GM21528 (cell line): Measurements from ENCODE around the gene MAPK11.

Experiments
- ATAC-seq: cut with Tn5 transposase; IDR thresholded peaks from one replicate; pipeline ENCODE4 v1.9.1; 2021; ENCODE audit warnings: mild to moderate bottlenecking, moderate library complexity; ENCODE audit not compliant: unreplicated experiment, low FRiP score

Gene MAPK11

GRCh38 chr22:50269970-50270665 is at the start of gene MAPK11:
Gene MAPK11, minus strand, starts transcription at chr22:50270380. Its CDS starts 88 bp downstream, at chr22:50270292.
- no peak for ATAC-seq

DNA sequence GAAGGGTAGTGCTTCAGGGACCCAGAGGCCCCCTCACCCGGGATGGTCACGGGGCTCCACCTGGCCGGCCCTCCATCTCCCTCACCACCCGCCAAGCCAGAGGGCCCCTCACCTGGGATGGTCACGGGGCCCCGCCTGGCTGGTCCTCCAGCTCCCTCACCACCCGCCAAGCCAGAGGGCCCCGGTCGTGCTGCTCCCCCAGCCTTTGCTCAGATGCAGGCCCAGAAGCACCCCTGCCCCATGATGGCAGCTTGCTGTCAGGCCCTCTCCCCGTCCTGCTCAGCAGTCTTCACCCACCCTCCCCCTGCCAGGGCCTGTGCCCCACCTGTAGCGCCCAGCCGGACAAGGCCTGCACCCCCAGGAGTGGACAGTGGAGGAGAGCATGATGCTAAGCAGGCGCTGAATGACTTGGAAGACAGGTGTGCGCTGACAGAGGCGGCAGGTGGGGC is 49.3 kb upstream of the MAPK11 start:
- no peak for ATAC-seq

DNA sequence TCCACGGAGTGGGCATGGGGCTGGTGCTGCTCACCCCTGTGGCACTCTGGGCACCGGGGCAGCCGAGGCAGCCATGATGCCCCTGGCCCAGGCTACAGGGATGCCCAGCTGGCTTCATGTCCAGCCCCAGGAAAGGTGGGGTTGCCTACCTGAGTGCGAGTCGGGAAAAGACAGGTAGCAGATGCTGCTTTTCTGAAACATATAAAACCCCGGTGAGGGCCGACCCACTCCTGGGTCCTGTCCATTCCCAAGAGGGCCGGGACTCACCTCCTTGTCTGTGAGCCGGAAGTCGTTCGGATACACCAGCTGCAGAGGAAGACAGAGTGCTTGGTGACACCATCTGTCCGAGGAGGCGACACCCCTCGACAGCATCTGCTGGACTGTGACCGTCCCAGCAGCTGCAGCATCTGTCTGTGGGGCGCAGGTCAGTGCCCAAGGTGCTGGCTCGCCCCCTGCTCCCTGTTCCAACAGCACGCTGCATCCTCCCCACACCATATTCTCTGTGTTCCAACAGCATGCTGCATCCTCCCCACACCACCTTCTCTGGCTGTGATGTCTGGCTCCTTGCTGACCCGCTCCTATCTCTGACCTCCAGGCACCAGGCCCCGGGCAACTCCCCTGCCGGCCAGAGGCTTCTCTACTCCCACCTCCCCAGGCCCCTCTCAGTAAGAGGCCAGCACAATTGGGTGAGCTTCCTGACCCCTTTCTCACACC is 48.7 kb upstream of the MAPK11 start:
- no peak for ATAC-seq

GRCh38 chr22:50318356-50318697 is 48.1 kb upstream of the MAPK11 start:
- no peak for ATAC-seq

GRCh38 chr22:50317674-50318073 is 47.5 kb upstream of the MAPK11 start:
- ATAC-seq: no peak

DNA sequence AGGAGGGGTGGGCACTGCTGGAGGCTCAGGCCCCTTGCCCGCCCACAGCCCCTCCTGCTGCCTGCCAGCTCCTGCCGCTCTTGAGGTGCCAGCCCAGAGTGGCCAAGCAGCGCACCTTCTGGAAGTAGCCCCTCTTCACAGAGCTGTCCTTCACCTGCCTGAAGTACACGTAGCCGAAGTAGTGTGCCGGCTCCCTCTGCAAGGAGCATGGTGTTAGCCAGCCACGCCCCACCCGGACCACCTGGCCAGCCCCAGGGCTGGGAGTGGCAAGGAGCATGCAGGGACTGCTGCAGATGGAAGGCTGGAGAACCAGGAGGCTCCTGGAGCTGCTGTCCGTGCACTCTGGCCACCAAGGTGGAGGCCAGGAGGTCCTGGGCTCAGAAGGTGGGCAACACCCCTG is 47.0 kb upstream of the MAPK11 start:
- ATAC-seq: no peak

DNA sequence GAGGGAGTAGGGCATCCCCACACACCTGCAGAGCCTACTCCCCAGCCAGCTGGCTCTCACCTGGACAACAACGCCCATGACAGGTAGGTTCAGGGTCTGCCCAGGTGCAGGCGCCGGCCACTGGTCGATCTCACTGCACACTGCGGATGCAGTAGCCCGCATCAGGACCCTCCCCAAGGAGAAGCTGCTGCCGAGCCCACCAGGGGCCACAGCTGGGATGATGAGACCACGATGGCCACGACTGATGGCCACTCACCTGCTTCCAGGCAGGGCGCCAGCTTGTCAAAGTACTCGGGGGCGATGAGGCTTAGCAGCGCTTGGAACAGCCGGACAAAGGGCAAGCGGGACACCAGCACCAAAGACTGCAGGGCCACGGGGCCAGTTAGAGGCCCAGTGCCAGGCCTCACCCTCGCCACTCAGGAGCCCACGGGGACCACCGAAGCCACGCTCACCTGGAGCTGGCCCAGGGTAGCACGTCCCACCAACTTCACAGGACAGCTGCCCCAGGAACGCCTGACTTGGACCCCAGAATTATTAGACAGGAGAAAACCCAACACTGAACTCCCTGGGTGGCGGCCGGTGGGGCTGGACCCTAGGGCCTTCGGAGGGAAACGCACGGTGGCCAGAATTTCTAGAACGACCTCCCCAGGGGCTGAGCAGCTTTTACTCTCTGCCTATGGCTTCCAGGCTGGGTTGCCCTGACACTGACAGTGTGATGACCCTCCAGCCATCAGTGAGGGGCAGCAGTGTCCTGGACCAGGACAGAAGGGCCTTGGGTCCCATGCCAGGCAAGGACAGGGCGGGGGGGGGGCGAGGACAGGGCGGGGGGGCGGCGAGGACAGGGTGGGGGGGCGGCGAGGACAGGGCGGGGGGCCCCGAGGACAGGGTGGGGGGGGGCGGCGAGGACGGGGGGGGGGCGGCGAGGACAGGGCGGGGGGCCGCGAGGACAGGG is 46.2 kb upstream of the MAPK11 start:
- no peak for ATAC-seq

DNA sequence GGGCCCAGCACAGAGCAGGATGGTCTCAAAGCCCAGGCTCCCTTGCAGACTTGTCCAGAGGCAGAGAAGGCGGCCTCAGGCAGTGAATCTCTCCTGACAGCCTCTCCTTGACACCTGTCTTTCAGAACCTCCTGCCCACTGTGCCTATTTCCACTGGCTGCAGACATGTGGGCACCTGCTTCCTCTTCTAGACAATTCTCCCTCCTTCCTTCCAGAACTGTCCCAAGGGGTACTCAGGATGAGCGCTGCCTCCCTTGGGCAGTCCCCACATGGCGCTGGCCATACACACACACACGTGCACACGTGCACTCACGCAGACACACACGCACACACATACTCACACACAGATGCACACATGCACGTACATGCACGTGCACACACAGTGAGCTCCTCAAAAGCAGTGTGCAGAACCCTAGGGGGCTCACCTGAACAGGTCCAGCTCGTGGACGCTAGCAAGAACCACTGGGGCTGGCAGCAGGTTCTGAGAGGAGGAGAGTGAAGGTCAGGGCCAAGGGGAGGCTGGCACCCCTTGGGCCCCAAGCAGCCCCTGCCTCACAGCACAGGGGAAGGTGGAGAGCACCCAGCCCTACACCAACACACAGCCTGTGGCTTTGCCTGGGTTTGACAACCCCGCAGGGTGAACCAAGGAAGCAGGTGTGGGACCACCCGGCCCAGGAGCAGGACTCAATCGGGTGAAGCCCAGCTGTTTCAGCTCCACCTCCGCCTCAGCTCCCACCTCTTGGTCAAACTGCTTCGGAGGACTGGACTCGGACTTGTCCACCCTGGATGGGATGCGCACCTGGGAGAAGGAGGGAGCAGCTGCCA is 45.3 kb upstream of the MAPK11 start:
- no peak for ATAC-seq

GRCh38 chr22:50314455-50315288 is 44.5 kb upstream of the MAPK11 start:
- peak; percentile 67 for ATAC-seq

GRCh38 chr22:50314081-50314454 is 43.9 kb upstream of the MAPK11 start:
- no peak for ATAC-seq

GRCh38 chr22:50313600-50313999 is 43.4 kb upstream of the MAPK11 start:
- no peak for ATAC-seq

- ATAC-seq: no peak
Measured at GRCh38 chr22:50313021-50313420, 42.8 kb upstream of the MAPK11 start.

DNA sequence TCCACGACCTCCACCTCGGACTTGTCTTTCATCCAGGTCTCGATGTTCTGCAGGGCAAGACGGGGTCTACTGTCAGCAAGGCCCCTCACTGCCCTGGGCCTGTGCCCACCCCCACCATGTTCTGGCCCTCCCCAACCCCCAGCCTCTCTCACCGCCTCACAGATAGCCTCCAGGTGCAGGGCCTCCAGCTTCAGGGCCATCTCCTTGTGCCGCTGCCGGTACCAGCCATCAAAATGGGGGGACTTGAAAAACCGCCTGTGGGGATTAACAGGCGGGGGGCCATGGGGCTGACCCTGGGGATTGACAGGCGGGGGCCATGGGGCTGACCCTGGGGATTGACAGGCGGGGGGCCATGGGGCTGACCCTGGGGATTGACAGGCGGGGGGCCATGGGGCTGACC is 42.2 kb upstream of the MAPK11 start:
- ATAC-seq: no peak

- no peak for ATAC-seq
Measured at GRCh38 chr22:50311606-50312351, 41.6 kb upstream of the MAPK11 start.

DNA sequence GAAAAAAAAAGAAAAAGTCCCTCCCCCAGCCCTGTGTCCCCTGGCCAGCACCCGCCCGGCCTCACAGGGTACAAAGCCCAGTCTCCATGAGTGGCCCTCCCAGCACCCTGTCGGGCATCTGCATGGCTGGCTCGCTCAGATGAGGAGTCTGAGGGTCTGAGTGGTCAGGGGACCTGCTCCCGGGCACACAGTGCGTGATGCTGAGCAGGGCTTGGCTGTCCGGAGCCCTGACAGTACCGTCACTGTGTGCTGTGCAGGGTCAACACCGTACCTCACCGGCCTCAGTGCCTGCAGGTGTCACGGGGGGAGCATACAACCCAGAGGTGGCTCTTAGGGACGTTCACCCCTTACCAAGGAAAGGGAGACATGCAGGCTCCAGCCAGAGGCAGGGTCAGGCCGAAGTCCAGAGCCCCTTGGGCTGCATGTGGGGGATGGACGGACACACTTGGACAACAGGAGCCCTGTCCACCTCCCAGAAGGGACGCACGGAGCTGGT is 40.8 kb upstream of the MAPK11 start:
- no peak for ATAC-seq

DNA sequence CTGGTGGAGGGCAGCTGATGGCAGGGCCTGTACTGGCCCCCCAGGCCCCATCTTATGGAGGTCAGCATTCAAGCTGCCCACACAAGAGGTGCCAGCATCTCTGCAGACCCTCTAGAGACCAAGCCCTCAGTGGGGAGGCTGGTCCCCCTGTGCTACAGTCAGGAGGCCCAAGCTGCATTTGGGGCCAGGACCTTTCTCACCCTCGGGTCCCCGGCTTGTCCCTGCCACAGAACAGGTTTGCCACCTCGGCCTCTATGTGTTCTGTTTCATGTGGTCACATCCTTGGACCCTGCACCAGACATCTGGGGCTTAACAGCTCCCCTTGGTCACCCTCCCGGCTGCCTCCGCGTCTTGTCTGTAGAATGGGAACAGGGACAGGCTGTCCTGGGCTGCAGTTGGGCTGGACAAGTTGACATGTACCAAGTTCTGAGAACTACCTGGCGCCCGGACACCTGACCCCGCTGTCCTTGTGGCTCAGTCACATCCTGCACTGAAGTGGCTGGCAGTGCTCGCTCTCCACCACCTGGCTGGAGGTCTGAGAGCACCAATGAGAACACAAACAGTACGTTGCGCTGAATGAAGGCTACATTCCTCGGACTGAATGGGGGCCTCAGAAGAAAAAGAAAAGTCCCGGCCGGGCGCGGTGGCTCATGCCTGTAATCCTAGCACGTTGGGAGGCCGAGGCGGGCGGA is 40.0 kb upstream of the MAPK11 start:
- no peak for ATAC-seq

DNA sequence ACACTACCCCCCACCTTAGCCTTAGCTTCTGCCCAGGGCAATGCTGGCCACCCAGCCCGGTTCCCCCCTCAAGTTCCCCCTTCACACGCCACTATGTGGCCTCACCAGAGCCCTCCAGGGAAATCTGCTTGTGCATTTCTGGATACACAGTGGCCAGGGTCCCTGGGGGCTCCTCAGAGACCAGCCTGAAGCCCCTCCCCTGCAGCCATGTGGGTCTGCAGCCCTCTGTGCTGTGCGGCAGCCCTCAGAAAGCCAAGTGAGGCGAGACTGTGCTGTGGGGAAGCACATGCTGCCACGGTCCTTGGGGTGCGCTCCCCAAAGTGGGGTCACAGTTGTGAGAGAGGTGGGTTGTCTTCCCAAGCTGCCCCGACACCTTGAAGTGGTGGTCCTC is 39.4 kb upstream of the MAPK11 start:
- no peak for ATAC-seq

- no peak for ATAC-seq
Measured at GRCh38 chr22:50308986-50309600, 38.9 kb upstream of the MAPK11 start.
